ENCODE measurements around the gene NCBP1.

Gene NCBP1

DNA sequence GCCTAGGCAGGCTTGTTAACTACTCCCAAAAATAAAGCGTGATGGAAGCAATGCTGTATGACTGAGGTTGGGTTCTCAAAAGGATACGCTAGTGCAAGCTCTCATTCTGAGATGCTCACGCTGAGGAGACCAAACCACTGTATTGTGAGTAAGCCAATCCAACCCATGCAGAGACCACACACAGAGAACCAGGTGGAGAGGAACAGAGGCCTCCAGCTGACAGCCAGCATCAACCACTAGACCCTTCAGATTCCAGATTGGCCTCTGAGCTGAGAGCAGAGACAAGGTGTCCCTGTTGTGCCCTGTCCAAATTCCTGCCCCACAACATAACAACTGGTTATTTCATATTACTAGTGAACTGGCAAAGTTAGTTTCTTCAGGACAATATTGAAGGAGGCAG is 5.0 kb upstream of the NCBP1 start:
- H3K27ac ChIP-seq, result no peak overlapping the region
- TF ChIP-seq, protein P1, sequence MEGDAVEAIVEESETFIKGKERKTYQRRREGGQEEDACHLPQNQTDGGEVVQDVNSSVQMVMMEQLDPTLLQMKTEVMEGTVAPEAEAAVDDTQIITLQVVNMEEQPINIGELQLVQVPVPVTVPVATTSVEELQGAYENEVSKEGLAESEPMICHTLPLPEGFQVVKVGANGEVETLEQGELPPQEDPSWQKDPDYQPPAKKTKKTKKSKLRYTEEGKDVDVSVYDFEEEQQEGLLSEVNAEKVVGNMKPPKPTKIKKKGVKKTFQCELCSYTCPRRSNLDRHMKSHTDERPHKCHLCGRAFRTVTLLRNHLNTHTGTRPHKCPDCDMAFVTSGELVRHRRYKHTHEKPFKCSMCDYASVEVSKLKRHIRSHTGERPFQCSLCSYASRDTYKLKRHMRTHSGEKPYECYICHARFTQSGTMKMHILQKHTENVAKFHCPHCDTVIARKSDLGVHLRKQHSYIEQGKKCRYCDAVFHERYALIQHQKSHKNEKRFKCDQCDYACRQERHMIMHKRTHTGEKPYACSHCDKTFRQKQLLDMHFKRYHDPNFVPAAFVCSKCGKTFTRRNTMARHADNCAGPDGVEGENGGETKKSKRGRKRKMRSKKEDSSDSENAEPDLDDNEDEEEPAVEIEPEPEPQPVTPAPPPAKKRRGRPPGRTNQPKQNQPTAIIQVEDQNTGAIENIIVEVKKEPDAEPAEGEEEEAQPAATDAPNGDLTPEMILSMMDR (conservative IDR thresholded peaks at IDR 0.05), result no peak

DNA sequence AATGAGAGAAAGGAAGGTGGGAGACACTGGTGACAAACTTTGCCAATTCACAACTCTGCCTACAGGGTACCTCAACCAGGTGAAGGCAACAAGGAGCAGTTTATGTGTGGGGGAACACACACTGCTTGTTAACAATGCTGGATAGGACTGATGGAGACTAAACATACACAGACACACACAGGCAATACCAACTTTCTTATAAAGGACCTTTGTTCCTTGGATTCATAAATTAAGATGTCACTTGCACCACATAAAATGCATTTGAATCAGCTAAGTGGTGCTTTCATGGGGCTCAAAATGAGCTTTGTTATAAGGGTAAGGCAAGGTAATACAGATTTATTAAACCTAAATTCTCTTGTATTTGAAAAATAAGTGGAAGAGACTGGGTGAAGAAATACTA is 4.5 kb upstream of the NCBP1 start:
- no peak overlapping the region for H3K27ac ChIP-seq
- TF ChIP-seq, protein P1 (conservative IDR thresholded peaks at IDR 0.05), result no peak

- TF ChIP-seq, protein P1 (conservative IDR thresholded peaks at IDR 0.05), result no peak
- peak overlapping the region; percentile 96 for H3K27ac ChIP-seq
Measured at GRCh38 chr9:97630591-97630990, 3.0 kb upstream of the NCBP1 start.

- TF ChIP-seq, protein P1 (conservative IDR thresholded peaks at IDR 0.05), result no peak
- peak overlapping the region; percentile 96 for H3K27ac ChIP-seq
Measured at GRCh38 chr9:97632248-97632984, 1.2 kb upstream of the NCBP1 start.

DNA sequence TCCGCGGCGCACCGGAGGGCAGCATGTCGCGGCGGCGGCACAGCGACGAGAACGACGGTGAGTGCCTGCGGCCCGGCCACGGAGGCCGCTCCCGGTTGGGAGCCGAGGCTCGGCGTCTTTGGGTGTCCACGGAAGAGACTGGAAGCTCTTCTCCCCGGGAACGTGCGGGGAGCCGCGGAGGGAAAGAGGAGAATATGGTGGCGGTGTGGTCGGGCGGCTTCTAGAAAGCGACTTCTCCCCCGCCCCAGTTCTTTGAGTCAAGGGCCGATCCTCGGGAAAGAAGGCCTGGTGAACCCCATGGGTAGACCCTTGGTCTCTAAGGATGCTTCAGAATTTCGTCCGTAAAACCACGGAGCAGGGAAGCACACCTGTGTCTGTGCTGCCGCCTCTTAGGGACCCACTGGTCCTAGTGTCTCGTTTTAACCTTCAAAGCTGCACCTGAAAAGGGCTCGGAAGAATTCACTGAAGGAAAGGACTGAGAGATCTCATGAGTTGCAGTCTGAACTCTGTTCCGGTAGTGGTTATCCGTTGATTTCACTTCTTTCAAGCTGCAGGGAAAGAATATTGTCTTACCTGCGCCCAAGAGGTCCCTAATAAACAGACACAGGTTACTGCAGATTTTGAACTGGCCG is 354 bp downstream of the NCBP1 start:
- H3K27ac ChIP-seq, result peak overlapping the region; percentile 96
- TF ChIP-seq, protein P1 (conservative IDR thresholded peaks at IDR 0.05), result no peak

DNA sequence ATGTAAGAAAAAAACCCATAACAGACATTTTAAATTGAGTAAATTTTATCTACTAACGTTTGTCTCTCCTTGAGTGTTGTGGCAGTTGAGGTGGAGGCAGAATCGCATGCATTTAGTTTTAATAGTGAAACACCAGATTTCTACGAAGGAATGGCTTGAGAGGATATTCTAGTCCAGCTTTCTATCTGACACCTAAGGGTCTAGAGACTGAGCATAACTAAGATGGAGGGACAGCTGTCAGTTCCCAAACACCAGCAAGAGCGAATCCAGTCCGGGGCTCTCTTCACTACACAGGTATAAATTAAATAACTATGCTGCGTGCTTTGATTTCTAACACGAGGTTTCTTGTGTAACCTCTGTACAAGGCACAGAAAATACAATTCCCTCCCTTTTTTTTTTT is 1.4 kb downstream of the NCBP1 start:
- peak overlapping the region; percentile 96 for H3K27ac ChIP-seq
- TF ChIP-seq, protein P1 (conservative IDR thresholded peaks at IDR 0.05), result no peak

- H3K27ac ChIP-seq, result no peak overlapping the region
- TF ChIP-seq, protein P1 (conservative IDR thresholded peaks at IDR 0.05), result no peak
Measured at GRCh38 chr9:97636903-97637302, 3.3 kb downstream of the NCBP1 start.

All from VCaP (cell line).